Liver (tissue), 3 donors: ENCODE measurements around the gene MXD4.

Experiments
- CTCF ChIP-seq: fragments of 150-350 bp; IDR thresholded peaks from 2 replicates; pipeline ENCODE4 v1.5.1; 2017; ENCODE audit warnings: improper control_type of control experiment, low read depth, low read length; ENCODE audit not compliant: missing input control
- EGR1 ChIP-seq, 2 donors: IDR thresholded peaks; 2 replicates each; pipeline ENCODE4 v1.6.1; 2016 to 2018; ENCODE audit warnings: antibody characterized with exemption in 2 of 2, low read depth in 2 of 2
- FOXA1 ChIP-seq: IDR thresholded peaks from 2 replicates; pipeline ENCODE4 v1.6.1; 2016; ENCODE audit warnings: antibody characterized with exemption
- FOXA2 ChIP-seq: IDR thresholded peaks from 2 replicates; pipeline ENCODE4 v1.6.1; 2016; ENCODE audit warnings: antibody characterized with exemption
- NR2F2 ChIP-seq: IDR thresholded peaks from 2 replicates; pipeline ENCODE4 v1.6.1; 2016; ENCODE audit warnings: antibody characterized with exemption
- RAD21 ChIP-seq, 2 donors: IDR thresholded peaks; 2 replicates each; pipeline ENCODE4 v1.6.1; 2016; ENCODE audit warnings: antibody characterized with exemption in 2 of 2, mild to moderate bottlenecking in 2 of 2
- YY1 ChIP-seq: IDR thresholded peaks from 2 replicates; pipeline ENCODE4 v1.6.1; 2016; ENCODE audit warnings: antibody characterized with exemption, mild to moderate bottlenecking
- TF ChIP-seq, protein P1 (sequence below): IDR thresholded peaks from 2 replicates; pipeline ENCODE4 v1.6.1; 2016; ENCODE audit warnings: antibody characterized with exemption
- donor health status: healthy.
- donor health status: healthy.

DNA sequence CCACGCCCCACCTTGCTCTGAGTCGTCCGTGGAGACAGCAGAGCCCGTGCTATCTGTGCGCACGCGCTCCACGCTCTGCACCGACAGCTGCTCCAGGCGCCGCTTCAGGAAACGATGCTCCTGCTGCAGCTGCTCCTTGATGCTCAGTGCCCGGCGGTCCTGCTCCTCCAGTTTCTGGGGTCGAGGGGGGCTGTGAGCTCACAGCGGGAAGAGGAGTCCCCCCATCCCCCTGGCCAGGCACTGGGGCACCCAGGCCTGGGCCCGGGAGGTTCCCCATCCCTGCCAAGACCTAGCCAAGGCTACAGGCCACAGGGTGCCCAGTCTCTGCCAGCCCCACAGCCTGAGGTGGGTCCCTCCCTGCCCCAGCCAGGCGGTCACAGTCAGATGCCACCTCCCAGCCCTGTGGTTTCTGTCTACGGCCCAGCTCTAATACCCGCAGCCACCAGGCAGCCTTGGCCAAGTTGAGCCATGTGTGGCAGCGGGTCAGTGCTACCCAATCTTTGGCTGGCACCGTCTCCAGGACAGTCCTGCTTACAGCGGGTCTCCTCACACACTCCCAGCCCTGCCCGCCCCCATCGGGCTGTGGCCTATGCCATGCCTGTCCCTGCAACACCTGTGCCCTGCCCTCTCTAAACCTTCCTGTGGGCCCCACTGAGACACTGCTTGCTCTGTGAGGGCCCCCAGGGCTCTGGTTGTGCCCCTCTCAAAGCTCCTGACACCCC lies 10.7 kb downstream of the MXD4 start:
- TF ChIP-seq CTCF = no peak
- TF ChIP-seq, protein P1, sequence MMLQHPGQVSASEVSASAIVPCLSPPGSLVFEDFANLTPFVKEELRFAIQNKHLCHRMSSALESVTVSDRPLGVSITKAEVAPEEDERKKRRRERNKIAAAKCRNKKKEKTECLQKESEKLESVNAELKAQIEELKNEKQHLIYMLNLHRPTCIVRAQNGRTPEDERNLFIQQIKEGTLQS = no peak
- TF ChIP-seq FOXA2 = no peak
- no peak for TF ChIP-seq NR2F2
- TF ChIP-seq FOXA1 = no peak
- no peak for TF ChIP-seq YY1
- no peak for TF ChIP-seq EGR1 (IDR thresholded peaks at IDR 0.05; ENCODE audit: low read depth in 2 of 2)
- TF ChIP-seq RAD21 (IDR thresholded peaks at IDR 0.05) = no peak
